Inflammatory macrophage treated with lipopolysaccharide for 1 hour (primary cell): ENCODE measurements around the gene DNAJB12.
"Not testable (repeated sequence)": the region's sequence is repeated elsewhere in the genome, so short reads cannot be mapped to it uniquely, and the experiment has no call there.

ENCODE experiments used
- DNase-seq, 2 donors: peaks; one replicate each; pipeline ENCODE4 v3.0.0-alpha.2; 2020 to 2022

The DNAJB12 gene

GRCh38 chr10:72330069-72330426 is 24.7 kb downstream of the DNAJB12 start:
- DNase-seq = no peak

GRCh38 chr10:72329290-72330068 is 25.2 kb downstream of the DNAJB12 start:
- DNase-seq = peak in 1 of 2 donors; percentile 71

DNA sequence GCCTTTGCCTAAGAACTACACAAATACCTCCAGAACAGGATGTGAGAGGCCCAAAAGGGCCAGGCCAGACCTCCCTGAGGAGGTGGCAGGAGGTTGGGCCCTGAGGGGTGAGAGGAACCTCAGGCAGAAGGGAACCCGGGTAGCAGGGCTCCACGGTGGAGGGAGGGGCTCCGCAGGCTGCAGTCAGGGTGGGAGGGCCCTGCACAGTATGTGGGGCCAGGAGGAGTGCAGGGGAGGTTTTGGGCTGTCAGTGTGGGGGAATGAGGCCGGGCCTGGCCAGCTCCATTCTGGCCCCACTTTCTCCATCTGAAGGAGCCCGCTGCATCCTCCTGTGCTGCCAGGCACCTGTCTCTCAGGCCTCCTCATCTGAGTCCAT is 25.9 kb downstream of the DNAJB12 start:
- DNase-seq = no peak

DNA sequence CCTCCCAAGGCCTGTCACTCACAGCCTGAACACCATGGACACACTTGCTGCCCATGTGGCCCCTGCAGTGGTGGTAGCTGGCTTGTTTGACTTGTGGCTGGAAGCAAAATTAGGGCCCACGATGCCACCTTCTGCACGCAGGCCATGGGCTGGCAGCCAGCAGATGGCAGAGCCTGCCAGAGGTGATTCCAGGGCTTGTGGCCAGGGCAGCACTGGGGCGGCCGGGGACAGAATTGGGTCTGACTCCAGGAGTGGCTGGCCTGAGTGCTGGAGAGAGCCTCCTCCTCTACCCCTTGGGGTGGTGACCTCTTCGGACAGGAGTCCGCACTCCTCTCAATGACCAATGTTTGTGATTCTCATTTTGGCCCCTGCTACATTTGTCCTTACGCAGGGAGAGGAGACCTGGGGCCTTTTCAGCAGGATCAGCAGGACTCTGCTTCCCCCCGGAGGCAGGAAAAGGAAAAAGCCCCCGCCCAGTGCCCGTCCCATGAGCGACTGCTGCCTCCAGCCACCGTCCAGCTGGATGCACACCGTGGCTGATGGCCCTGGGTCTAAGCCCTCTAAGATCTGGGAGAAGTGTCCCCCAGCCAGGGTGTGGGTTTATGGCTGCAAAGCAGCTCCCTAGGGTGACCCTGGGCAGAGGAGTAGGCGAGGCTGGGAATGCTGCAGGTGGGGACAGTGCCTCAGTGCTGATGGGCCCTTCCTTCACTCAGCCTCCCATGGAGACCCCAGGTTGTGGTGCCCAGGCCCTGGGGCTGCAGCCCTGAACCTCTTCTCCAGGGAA is 26.5 kb downstream of the DNAJB12 start:
- DNase-seq = no peak

- DNase-seq = not testable (repeated sequence)
These were observed 27.8 kb downstream of the DNAJB12 start for GRCh38 chr10:72326665-72327603.

GRCh38 chr10:72325243-72326175 is 29.2 kb downstream of the DNAJB12 start:
- not testable (repeated sequence) for DNase-seq

GRCh38 chr10:72323771-72324191 is 30.9 kb downstream of the DNAJB12 start:
- no peak for DNase-seq

GRCh38 chr10:72323108-72323749 is 31.5 kb downstream of the DNAJB12 start:
- no peak for DNase-seq

- no peak for DNase-seq
These were observed 32.2 kb downstream of the DNAJB12 start for GRCh38 chr10:72322280-72323058.

DNA sequence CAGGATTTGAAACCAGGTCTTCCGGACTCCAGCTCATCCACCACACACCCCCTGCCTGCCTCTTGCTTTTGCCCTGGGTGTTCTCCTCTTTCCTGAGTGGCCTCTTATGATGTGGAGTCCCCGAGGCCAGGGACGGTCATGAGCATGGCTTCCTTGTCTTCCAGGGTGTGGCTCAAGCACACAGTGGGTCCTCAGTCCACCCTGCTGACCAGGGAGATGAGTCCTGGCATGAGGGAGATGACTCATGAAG is 32.8 kb downstream of the DNAJB12 start:
- no peak for DNase-seq

- DNase-seq = no peak
These were observed 33.3 kb downstream of the DNAJB12 start for GRCh38 chr10:72321248-72322029.

DNA sequence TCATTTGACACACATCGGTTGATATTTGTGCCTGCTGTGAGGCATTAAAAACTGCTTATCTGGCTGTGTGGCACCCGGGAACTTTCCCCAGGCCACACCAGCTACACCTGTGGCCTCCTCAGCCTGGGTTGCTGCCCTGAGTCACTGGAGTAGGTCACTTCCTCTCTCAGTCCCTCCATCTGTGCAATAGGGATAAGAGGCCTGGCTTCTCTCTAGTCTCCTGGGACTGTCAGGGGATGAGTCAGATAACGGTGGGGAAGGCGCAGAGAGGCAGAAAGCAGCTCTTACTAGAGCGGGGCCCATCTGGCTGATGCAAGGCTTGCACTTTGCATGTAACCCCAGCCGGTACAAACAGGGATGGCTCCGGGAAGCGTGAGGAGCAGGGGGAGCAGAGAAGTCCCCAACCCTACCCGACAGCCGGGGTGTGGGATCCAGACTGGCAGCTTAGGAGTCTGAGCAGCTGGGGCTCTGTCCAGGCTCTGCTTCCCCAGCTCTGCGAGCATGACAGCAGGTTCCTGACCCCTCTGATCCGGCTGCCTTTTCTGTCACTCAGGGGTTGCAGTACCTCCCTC is 34.0 kb downstream of the DNAJB12 start:
- DNase-seq = peak; percentile 83 to 93

DNA sequence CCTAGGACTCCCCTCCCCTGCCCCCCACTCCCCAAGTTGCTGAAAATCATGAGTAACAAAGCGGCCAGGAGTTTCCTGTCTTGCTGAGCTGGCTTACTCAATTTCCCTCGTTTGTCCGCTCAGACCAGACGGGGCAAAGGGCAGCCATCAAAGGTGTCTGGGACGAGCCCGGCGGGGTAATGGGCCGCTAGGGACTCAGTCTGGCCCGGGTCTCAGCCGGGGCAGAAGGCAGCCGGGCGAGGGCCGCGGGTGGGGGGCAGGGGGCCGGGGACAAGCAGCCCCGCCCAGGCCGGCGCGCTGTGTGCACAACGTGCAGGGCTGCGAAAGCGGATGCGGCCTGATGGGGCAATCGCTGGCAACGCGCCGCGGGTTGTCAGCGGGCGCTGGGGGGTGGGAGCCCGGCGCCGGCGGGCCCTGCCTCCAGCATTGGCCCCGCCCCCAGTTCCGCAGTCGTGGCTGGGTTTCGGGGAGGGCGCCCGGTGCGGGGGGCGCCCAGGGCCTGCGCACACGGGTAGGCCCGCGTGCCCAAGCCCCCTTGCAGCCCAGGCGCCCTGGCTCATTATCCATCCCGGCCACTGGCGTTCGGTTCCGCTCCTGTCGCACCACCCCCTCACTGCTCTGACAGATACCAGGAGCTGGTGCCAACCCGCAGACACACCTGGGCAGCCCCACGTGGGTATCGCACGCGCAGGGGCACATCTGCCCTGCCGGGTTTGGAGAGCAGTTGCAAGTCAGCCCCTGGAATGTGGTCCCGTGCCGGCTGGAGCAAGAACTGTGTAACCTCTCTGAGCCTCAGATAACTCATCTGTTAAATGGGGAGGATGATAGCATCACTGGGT is 35.1 kb downstream of the DNAJB12 start:
- DNase-seq = peak; percentile 89 to 93

DNA sequence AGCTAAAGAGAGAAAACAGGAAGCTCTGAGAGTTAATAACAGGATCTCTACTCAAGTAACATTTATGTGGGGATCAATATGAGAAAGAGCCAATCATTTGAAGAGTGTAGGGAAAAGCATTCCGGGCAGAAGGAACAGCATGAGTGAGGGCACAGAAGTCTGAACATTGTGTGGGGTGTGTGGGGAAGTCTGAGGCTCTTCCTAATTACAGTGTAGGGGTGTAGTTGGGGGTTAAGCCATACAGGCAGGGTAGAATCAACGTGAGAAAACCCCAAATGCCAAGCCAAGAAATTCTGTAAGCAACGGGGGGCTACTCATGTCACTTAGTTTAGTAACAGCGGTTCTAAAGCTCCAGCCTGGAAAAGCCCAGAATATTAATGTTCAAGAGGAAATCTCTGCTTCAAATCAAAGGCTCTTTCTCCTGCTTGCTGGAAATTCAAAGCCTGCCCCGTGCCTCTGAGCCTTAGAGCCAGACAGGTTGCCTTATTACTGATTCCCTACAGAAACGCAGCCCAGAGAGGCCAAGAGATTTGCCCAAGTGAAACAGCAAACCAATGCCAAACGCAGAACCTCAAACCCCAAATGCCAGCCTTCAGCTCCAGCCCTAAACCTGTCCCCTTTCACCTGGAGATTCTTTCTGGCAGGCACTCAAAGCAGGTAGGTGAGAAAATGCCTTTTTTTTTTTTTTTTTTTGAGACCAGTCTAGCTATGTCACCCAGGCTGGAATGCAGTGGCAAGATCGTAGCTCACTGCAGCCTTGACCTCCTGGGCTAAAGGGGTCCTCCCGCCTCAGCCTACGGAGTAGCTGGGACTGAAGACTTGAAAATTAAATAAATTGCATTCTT is 36.1 kb downstream of the DNAJB12 start:
- DNase-seq = no peak

GRCh38 chr10:72316748-72317435 is 37.8 kb downstream of the DNAJB12 start:
- no peak for DNase-seq

GRCh38 chr10:72316386-72316700 is 38.4 kb downstream of the DNAJB12 start:
- DNase-seq = peak in 1 of 2 donors; percentile 36
